ENCODE data around the gene ARSA. TPM values are rescaled to one million over a fixed set of nuclear protein-coding genes. Genes with fewer than 3 reads are reported as not detected.
"Not testable (repeated sequence)": the region's sequence is repeated elsewhere in the genome, so short reads cannot be mapped to it uniquely, and the experiment has no call there.

The ARSA gene
- polyA plus RNA-seq, 2 of the 4 experiments (the other 2 are of a cell fraction): 7.7 to 19.5 TPM

DNA sequence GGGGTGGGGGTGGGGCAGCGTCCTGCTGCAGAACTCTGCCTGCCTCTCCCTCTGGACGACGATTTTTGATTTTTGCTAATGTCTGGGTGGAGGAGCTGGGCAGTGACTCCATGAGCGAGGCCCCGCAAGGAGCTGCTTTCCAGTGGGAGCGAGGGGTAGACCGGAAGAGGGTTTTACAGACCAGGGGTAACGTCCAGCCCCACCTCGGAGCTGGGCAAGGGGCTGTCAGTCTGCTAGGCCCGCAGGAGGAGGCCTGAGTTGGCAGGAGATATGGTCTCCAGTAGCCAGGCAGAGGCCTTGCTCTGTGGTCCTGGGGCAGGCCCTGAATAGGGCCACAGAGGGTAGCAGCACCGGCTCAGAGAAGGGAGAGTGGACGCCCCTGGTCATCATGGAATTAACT lies 18.4 kb downstream of the ARSA start:
- DNase-seq (ENCODE audit: low read depth in 1 of 2, low spot score in 1 of 2): no peak
- no peaks in the 10 kb centered on the region for H3K9me3 ChIP-seq
- POLR2A ChIA-PET: no interaction called here
- CTCF ChIA-PET: interaction anchor here (0.6 to 2.4 kb wide), 3 partner anchors 10 to 46 kb away, joined by 3 to 15 read pairs (median 5); partner anchors contain the start of gene SYCE3
- no peak overlapping the region for H3K4me3 ChIP-seq
- WGBS (ENCODE audit: missing lambda C conversion rate): 63% methylated on average over 8 of the region's 12 CpGs
- TF ChIP-seq RAD21 (conservative IDR thresholded peaks at IDR 0.05 in 1 of 2, IDR thresholded peaks at IDR 0.05 in 1 of 2) (no peak), ZC3H11A (IDR thresholded peaks at IDR 0.05) (no peak)
- ATAC-seq: no peak
- FAIRE-seq: no peak
- H3K4me1 ChIP-seq: no peaks in the 10 kb centered on the region
- H3K4me2 ChIP-seq: no peak overlapping the region
- H3K27ac ChIP-seq: no peak overlapping the region

DNA sequence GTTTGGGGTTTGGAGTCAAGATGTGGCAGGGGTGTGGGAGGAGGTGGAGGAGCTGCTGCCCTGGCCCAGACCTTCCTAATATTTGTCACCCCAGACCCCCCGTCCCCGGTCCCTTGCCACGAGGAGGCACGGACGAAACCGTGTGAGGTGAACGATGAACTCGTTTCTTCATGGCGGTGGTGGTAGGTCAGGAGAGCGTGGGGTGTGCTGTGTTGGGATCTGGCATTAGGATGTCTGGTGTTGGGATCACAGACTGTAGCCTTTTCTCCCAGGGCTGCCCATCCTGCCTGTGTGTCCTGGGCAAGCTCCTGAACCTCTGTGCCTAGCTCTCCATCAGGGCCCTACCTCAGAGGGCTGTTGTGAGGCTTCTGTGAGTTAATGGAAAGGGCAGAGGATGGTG lies 19.0 kb downstream of the ARSA start:
- FAIRE-seq: no peak
- ChIA-PET POLR2A (no interaction called here), CTCF (interaction anchor here (0.6 to 2.4 kb wide), 3 partner anchors 10 to 46 kb away, joined by 3 to 15 read pairs (median 5); partner anchors contain the start of gene SYCE3)
- 92% methylated on average over 2 of the region's 10 CpGs for WGBS (ENCODE audit: missing lambda C conversion rate)
- TF ChIP-seq TP53 (CRISPR knock-in tag; IDR thresholded peaks at IDR 0.05) (no peak), MYC (IDR thresholded peaks at IDR 0.05; ENCODE audit: borderline replicate concordance, low read length) (no peak), EP300 (IDR thresholded peaks at IDR 0.05) (no peak), ZSCAN20 (CRISPR knock-in tag; IDR thresholded peaks at IDR 0.05) (no peak), PHF8 (IDR thresholded peaks at IDR 0.05; ENCODE audit: borderline replicate concordance, low read depth) (no peak)
- TF ChIP-seq, protein P1, sequence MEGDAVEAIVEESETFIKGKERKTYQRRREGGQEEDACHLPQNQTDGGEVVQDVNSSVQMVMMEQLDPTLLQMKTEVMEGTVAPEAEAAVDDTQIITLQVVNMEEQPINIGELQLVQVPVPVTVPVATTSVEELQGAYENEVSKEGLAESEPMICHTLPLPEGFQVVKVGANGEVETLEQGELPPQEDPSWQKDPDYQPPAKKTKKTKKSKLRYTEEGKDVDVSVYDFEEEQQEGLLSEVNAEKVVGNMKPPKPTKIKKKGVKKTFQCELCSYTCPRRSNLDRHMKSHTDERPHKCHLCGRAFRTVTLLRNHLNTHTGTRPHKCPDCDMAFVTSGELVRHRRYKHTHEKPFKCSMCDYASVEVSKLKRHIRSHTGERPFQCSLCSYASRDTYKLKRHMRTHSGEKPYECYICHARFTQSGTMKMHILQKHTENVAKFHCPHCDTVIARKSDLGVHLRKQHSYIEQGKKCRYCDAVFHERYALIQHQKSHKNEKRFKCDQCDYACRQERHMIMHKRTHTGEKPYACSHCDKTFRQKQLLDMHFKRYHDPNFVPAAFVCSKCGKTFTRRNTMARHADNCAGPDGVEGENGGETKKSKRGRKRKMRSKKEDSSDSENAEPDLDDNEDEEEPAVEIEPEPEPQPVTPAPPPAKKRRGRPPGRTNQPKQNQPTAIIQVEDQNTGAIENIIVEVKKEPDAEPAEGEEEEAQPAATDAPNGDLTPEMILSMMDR (IDR thresholded peaks at IDR 0.05): no peak
- TF ChIP-seq, protein P2, sequence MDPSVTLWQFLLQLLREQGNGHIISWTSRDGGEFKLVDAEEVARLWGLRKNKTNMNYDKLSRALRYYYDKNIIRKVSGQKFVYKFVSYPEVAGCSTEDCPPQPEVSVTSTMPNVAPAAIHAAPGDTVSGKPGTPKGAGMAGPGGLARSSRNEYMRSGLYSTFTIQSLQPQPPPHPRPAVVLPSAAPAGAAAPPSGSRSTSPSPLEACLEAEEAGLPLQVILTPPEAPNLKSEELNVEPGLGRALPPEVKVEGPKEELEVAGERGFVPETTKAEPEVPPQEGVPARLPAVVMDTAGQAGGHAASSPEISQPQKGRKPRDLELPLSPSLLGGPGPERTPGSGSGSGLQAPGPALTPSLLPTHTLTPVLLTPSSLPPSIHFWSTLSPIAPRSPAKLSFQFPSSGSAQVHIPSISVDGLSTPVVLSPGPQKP (IDR thresholded peaks at IDR 0.05; ENCODE audit: low read depth, low read length): no peak
- no peak overlapping the region for H3K27ac ChIP-seq
- no peak overlapping the region for H3K4me2 ChIP-seq
- no peak overlapping the region for H3K4me3 ChIP-seq
- H3K9me3 ChIP-seq: no peaks in the 10 kb centered on the region
- DNase-seq (ENCODE audit: low read depth in 1 of 2, low spot score in 1 of 2): no peak
- ATAC-seq: no peak
- H3K4me1 ChIP-seq: no peaks in the 10 kb centered on the region

DNA sequence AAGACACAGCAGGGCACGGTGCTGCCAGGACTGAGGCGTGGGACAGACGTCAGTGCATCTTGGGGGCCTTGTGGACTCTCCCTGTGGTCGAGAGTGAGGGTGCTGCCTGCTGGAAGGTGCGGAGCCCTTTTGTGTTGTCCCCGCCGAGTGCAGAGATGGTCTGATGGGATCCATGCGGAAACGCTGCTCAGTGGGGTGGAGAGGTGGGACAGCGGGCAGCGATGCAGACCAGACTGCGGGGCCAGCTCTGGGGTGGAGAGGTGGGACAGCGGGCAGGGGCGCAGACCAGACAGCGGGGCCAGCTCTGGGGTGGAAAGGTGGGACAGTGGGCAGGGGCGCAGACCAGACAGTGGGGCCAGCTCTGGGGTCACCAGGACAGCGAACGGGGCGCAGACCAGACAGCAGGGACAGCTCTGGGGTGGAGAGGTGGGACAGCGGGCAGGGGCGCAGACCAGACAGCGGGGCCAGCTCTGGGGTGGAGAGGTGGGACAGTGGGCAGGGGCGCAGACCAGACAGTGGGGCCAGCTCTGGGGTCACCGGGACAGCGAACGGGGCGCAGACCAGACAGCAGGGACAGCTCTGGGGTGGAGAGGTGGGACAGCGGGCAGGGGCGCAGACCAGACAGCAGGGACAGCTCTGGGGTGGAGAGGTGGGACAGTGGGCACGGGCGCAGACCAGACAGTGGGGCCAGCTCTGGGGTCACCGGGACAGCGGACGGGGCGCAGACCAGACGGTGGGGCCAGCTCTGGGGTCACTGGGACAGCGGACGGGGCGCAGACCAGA lies 19.7 kb downstream of the ARSA start:
- H3K4me2 ChIP-seq; FAIRE-seq; H3K4me3 ChIP-seq; H3K9me3 ChIP-seq; ATAC-seq; POLR2A ChIA-PET; H3K4me1 ChIP-seq; DNase-seq (ENCODE audit: low read depth in 1 of 2, low spot score in 1 of 2); H3K27ac ChIP-seq: not testable (repeated sequence)
- WGBS (ENCODE audit: missing lambda C conversion rate): 71% methylated on average over 30 of the region's 39 CpGs
- CTCF ChIA-PET: interaction anchor here (2.2 to 2.4 kb wide), 2 partner anchors 13 to 45 kb away, joined by 5 to 15 read pairs; partner anchors contain the start of gene SYCE3

DNA sequence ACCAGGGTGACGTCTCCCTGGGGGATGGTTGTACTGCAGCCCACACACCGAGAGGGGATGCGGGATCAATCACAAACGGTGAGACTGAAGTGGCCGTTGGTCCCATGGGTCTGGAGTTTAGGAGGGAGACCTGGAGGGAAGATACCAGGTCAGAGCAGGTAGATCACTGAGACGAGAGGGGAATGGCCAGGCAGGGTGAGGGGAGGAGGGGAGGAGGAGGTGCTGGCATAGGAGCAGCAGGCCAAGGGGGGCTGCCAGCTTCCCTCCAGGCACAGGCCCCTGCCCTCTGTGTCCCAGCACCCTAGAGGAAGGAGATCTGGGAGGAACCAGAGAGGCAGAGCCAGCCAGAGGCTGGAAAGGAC lies 20.3 kb downstream of the ARSA start:
- ChIA-PET CTCF (no interaction called here), POLR2A (no interaction called here)
- ATAC-seq (no peak), DNase-seq (ENCODE audit: low read depth in 1 of 2, low spot score in 1 of 2) (no peak), FAIRE-seq (no peak)
- 65% methylated on average over 6 of the region's 6 CpGs for WGBS (ENCODE audit: missing lambda C conversion rate)
- TF ChIP-seq EHF (CRISPR knock-in tag; IDR thresholded peaks at IDR 0.05) (no peak), EHMT2 (IDR thresholded peaks at IDR 0.05; ENCODE audit: low read depth) (no peak), JUN (IDR thresholded peaks at IDR 0.05) (no peak)
- TF ChIP-seq, protein P3, sequence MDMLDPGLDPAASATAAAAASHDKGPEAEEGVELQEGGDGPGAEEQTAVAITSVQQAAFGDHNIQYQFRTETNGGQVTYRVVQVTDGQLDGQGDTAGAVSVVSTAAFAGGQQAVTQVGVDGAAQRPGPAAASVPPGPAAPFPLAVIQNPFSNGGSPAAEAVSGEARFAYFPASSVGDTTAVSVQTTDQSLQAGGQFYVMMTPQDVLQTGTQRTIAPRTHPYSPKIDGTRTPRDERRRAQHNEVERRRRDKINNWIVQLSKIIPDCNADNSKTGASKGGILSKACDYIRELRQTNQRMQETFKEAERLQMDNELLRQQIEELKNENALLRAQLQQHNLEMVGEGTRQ (IDR thresholded peaks at IDR 0.05): no peak
- Histone ChIP-seq H3K4me1 (no peaks in the 10 kb centered on the region), H3K9me3 (no peaks in the 10 kb centered on the region), H3K27ac (no peak overlapping the region), H3K4me3 (no peak overlapping the region), H3K4me2 (no peak overlapping the region)
